Loucy (cell line): Measurements from ENCODE around the gene IL20.

Source experiments
- EZH2phosphoT487 ChIP-seq: fragments of 200-600 bp; IDR thresholded peaks from 2 replicates; pipeline ENCODE4 v1.6.1; 2018; ENCODE audit warnings: antibody characterized with exemption, mild to moderate bottlenecking, moderate library complexity, borderline replicate concordance
- TF ChIP-seq, protein P1 (sequence below): fragments of 200-600 bp; sonication (generic); conservative IDR thresholded peaks from 2 replicates; pipeline ENCODE4 v1.5.1; 2014; ENCODE audit warnings: mild to moderate bottlenecking, antibody characterized with exemption, low read length

DNA sequence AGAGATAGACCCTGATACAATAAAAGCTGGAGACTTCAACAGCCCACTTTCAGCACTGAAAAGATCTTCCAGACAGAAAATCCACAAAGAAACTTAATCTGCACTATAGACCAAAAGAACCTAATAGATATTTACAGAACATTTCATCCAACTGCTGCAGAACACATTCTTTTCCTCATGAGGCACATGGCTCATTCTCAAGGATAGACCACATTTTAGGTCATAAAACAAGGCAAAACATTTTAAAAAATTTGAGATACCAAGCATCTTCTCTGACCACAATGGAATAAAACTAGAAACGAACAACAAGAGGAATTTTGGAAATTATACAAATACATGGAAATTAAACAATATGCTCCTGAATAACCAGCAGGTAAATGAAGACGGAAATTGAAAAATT is 15.0 kb upstream of the IL20 start:
- TF ChIP-seq, protein P1, sequence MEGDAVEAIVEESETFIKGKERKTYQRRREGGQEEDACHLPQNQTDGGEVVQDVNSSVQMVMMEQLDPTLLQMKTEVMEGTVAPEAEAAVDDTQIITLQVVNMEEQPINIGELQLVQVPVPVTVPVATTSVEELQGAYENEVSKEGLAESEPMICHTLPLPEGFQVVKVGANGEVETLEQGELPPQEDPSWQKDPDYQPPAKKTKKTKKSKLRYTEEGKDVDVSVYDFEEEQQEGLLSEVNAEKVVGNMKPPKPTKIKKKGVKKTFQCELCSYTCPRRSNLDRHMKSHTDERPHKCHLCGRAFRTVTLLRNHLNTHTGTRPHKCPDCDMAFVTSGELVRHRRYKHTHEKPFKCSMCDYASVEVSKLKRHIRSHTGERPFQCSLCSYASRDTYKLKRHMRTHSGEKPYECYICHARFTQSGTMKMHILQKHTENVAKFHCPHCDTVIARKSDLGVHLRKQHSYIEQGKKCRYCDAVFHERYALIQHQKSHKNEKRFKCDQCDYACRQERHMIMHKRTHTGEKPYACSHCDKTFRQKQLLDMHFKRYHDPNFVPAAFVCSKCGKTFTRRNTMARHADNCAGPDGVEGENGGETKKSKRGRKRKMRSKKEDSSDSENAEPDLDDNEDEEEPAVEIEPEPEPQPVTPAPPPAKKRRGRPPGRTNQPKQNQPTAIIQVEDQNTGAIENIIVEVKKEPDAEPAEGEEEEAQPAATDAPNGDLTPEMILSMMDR, result no peak
- TF ChIP-seq EZH2phosphoT487, result no peak
